IPS-15b (cell line): ENCODE data around the gene ALOX12.
"Not testable (repeated sequence)": the region's sequence is repeated elsewhere in the genome, so short reads cannot be mapped to it uniquely, and the experiment has no call there.

ENCODE experiments used
- H3K27me3 ChIP-seq: one replicate; pipeline ENCODE4 v1.6.1; 2013; ENCODE audit warnings: low read length; ENCODE audit not compliant: control insufficient read depth, insufficient read depth
- H3K36me3 ChIP-seq: one replicate; pipeline ENCODE4 v1.6.1; 2013; ENCODE audit warnings: low read length; ENCODE audit not compliant: control insufficient read depth, insufficient read depth
- H3K4me1 ChIP-seq: one replicate; pipeline ENCODE4 v1.6.1; 2013; ENCODE audit warnings: mild to moderate bottlenecking, low read length; ENCODE audit not compliant: control insufficient read depth, insufficient read depth
- H3K4me3 ChIP-seq: one replicate; pipeline ENCODE4 v1.5.1; 2013; ENCODE audit warnings: low read depth, low read length
- H3K9ac ChIP-seq: one replicate; pipeline ENCODE4 v1.6.1; 2013; ENCODE audit warnings: low read depth, mild to moderate bottlenecking, low read length
- H3K9me3 ChIP-seq: one replicate; pipeline ENCODE4 v1.6.1; 2013; ENCODE audit warnings: mild to moderate bottlenecking, low read length; ENCODE audit not compliant: control insufficient read depth, insufficient read depth

Gene ALOX12

DNA sequence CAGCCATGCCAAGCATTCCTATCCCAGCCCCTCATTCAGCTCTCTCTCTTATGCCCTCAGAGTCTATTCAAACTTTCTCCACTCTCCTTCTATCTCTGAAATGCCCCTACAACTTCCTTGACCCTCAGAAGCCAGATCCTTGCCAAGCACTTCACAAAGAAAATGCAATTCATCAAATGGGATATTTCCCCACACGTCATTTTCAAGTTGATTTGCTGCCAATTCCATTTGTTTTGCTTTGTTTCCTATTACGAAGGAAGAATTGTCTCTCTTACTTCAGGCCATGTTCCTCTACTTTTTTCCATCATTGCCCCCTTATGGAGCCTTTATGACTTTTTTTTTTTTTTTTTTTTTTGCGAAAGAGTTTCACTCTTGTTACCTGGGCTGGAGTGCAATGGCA, 9.2 kb upstream of the ALOX12 start:
- no peaks in the 10 kb centered on the region for H3K4me1 ChIP-seq
- no peak overlapping the region for H3K4me3 ChIP-seq
- no peaks in the 10 kb centered on the region for H3K36me3 ChIP-seq
- no peaks in the 10 kb centered on the region for H3K9me3 ChIP-seq
- no peaks in the 10 kb centered on the region for H3K27me3 ChIP-seq
- H3K9ac ChIP-seq = no peak overlapping the region

DNA sequence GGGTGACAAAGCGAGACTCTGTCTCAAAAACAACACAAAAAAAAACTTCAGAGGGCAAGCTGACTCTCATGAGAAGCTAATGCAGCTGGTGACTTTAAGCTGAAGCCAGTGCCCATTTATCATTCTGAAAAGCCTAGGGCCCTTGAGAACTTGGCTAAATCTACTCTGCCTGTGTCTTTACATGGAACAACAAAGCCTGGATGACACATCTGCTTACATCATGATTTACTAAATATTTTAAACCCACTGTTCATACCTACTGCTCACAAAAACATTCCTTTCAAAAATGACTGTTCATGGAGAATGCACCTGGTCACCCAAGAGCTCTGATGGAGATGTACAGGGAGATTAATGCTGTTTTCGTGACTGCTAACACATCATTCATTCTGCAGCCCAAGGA, 6.1 kb upstream of the ALOX12 start:
- Histone ChIP-seq H3K27me3 (peaks cover 18% of the 10 kb centered on the region), H3K9me3 (no peaks in the 10 kb centered on the region), H3K4me1 (peaks cover under 1% of the 10 kb centered on the region), H3K9ac (no peak overlapping the region), H3K4me3 (no peak overlapping the region), H3K36me3 (no peaks in the 10 kb centered on the region)

DNA sequence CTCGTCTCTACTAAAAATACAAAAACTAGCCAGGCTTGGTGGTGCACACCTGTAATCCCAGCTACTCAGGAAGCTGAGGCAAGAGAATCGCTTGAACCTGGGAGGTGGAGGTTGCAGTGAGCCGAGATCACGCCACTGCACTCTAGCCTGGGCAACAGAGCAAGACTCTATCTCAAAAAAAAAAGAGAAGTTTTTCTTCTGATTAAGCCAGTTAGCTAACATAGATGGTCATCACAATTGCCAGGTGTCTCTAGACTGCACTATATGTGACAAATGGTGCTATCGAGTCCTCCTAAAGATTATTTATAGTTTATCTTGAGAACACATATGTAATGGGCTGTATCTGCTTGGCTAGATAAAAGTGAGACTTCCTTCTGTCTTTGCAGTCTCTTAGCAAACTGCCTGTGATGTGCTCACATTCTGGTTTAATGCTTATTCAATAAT, 2.2 kb upstream of the ALOX12 start:
- not testable (repeated sequence) for H3K4me3 ChIP-seq, H3K36me3 ChIP-seq, H3K4me1 ChIP-seq, H3K9me3 ChIP-seq, H3K9ac ChIP-seq
- peaks cover 34% of the 10 kb centered on the region for H3K27me3 ChIP-seq

- no peak overlapping the region for H3K4me3 ChIP-seq
These were observed 1.7 kb upstream of the ALOX12 start for GRCh38 chr17:6994118-6994598.

GRCh38 chr17:6994666-6995256, 1.1 kb upstream of the ALOX12 start:
- Histone ChIP-seq H3K4me3 (peak overlapping the region; percentile 63), H3K36me3 (peaks cover 11% of the 10 kb centered on the region), H3K27me3 (peaks cover 34% of the 10 kb centered on the region)

More at GRCh38 chr17:6994118-6994598, 1.7 kb upstream of the ALOX12 start:
- Histone ChIP-seq H3K4me1 (peaks cover 3% of the 10 kb centered on the region), H3K9me3 (no peaks in the 10 kb centered on the region), H3K36me3 (peaks cover 6% of the 10 kb centered on the region), H3K27me3 (peaks cover 34% of the 10 kb centered on the region), H3K9ac (no peak overlapping the region)

GRCh38 chr17:6996256-6997011, 585 bp downstream of the ALOX12 start:
- H3K27me3 ChIP-seq = peaks cover 34% of the 10 kb centered on the region
- H3K4me1 ChIP-seq = peaks cover 3% of the 10 kb centered on the region
- H3K9me3 ChIP-seq = no peaks in the 10 kb centered on the region
- H3K4me3 ChIP-seq = peak overlapping the region; percentile 63
- H3K36me3 ChIP-seq = peaks cover 13% of the 10 kb centered on the region
- no peak overlapping the region for H3K9ac ChIP-seq

More at GRCh38 chr17:6994666-6995256, 1.1 kb upstream of the ALOX12 start:
- Histone ChIP-seq H3K4me1 (peaks cover 3% of the 10 kb centered on the region), H3K9me3 (no peaks in the 10 kb centered on the region), H3K9ac (no peak overlapping the region)

GRCh38 chr17:6997171-6997570, 1.3 kb downstream of the ALOX12 start:
- Histone ChIP-seq H3K9me3 (no peaks in the 10 kb centered on the region), H3K9ac (no peak overlapping the region), H3K4me1 (peaks cover 3% of the 10 kb centered on the region), H3K4me3 (no peak overlapping the region), H3K36me3 (peaks cover 16% of the 10 kb centered on the region), H3K27me3 (peaks cover 32% of the 10 kb centered on the region)

- peaks cover 17% of the 10 kb centered on the region for H3K36me3 ChIP-seq
- no peaks in the 10 kb centered on the region for H3K9me3 ChIP-seq
- H3K9ac ChIP-seq = no peak overlapping the region
- H3K4me1 ChIP-seq = peaks cover 3% of the 10 kb centered on the region
- no peak overlapping the region for H3K4me3 ChIP-seq
- H3K27me3 ChIP-seq = peaks cover 24% of the 10 kb centered on the region
These were observed 3.1 kb downstream of the ALOX12 start for GRCh38 chr17:6998855-6999508.

DNA sequence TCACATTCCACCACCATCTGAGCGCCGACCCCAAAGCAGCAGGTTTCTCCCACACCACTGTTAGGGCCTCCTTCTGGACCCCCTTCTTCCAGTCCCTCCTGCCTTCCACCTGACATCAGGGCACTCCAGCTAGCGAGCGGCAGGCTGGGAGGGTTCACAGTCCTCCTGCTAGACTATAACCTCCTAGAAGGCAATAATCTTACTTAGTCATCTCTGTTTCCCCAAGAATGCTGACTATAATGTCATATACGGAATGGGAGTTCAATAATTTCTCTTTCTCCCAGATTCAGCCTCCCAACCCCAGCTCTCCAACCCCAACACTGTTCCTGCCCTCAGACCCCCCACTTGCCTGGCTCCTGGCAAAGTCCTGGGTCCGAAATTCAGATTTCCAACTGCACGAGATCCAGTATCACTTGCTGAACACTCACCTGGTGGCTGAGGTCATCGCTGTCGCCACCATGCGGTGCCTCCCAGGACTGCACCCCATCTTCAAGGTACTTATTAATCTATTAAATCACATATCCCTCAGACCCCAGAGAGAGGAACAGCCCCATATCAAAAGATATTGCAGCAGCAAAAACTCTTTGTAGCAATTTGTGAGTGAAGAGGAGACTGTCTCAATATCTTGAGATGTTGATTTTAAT, 5.6 kb downstream of the ALOX12 start:
- Histone ChIP-seq H3K9ac (no peak overlapping the region), H3K9me3 (no peaks in the 10 kb centered on the region), H3K4me1 (no peaks in the 10 kb centered on the region), H3K36me3 (peaks cover 14% of the 10 kb centered on the region), H3K4me3 (no peak overlapping the region), H3K27me3 (peaks cover 8% of the 10 kb centered on the region)

DNA sequence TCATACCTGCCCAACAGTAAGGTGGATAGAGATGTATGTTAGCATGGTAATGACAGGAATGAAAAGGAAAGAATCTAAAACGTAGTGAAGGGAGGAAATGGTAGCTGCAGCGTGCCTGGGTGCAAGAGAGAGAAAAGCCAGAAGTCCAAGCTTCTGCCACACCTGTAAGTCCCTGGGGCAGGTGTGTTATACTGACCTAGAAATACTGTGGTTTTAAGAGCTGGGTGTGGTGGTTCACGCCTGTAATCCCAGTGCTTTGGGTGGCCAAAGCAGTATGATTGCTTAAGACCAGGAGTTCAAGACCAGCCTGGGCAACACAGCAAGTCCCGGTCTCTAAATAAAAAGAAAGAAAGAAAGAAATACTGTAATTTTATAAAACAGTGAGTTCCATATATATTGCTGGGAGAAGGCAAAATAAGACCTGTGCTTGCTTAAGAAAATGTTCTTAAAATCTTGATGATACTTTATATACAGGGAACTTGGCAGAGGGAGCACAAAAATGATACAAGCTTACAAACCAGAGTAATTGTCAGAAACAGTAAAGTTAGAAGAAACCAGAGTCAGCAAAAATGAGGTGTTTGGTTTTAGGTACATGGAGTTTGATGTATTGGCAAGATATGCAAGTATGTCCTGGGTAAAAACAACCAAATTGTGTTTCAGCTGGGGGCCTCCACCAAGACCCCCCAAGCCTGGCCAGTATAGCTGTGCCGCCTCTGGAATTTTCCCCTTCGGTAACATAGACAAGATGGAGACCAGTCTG, 6.6 kb downstream of the ALOX12 start:
- Histone ChIP-seq H3K4me3 (no peak overlapping the region), H3K27me3 (no peaks in the 10 kb centered on the region), H3K36me3 (peaks cover 13% of the 10 kb centered on the region), H3K9me3 (no peaks in the 10 kb centered on the region), H3K4me1 (no peaks in the 10 kb centered on the region), H3K9ac (no peak overlapping the region)

DNA sequence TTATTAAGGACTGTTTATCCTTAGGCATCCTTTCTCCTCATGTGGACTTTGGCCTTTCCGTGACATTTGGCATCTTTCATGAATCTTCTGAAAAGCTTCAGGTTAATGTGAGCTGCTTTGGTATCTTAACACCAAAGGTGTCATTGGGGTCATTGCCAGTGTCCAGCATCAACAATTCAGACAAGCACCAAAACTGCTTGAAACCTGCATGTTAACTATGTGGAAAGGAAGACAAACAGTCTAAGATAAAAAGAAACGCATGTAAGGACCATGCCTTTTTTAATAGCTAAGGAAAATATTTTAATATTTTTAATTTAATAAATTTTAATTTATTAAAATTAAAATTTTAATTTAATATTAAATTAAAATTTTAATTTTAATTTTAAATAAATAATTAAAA, 7.9 kb downstream of the ALOX12 start:
- peaks cover 13% of the 10 kb centered on the region for H3K36me3 ChIP-seq
- no peaks in the 10 kb centered on the region for H3K4me1 ChIP-seq
- H3K9me3 ChIP-seq = no peaks in the 10 kb centered on the region
- no peak overlapping the region for H3K4me3 ChIP-seq
- no peaks in the 10 kb centered on the region for H3K27me3 ChIP-seq
- no peak overlapping the region for H3K9ac ChIP-seq
